DOHH2 (cell line): ENCODE data around the gene HOXA5.

Source experiments
- H3F3A ChIP-seq: fragments of 200-600 bp; sonication (generic), shearing (Covaris generic); 2 replicates; pipeline ENCODE4 v1.6.0; 2016; ENCODE audit warnings: antibody characterized with exemption, mild to moderate bottlenecking; ENCODE audit not compliant: control insufficient read depth, insufficient read depth
- H3K27ac ChIP-seq: fragments of 200-600 bp; sonication (generic); 2 replicates; pipeline ENCODE4 v1.5.1; 2014; ENCODE audit warnings: low read depth, mild to moderate bottlenecking, low read length, moderate library complexity
- H3K27me3 ChIP-seq: fragments of 200-600 bp; sonication (generic); 2 replicates; pipeline ENCODE4 v1.6.1; 2014; ENCODE audit warnings: mild to moderate bottlenecking, low read length, mixed read lengths; ENCODE audit not compliant: control insufficient read depth
- H3K36me3 ChIP-seq: fragments of 200-600 bp; sonication (generic); 2 replicates; pipeline ENCODE4 v1.6.1; 2014; ENCODE audit warnings: mild to moderate bottlenecking, low read length, moderate library complexity, mixed read lengths; ENCODE audit not compliant: control insufficient read depth
- H3K4me1 ChIP-seq: fragments of 200-600 bp; sonication (generic); 2 replicates; pipeline ENCODE4 v1.6.1; 2014; ENCODE audit warnings: mild to moderate bottlenecking, low read length, mixed read lengths; ENCODE audit not compliant: control insufficient read depth
- H3K4me2 ChIP-seq: fragments of 200-600 bp; sonication (generic); 2 replicates; pipeline ENCODE4 v1.6.0; 2014; ENCODE audit warnings: mild to moderate bottlenecking, low read length, moderate library complexity
- H3K4me3 ChIP-seq: fragments of 200-600 bp; sonication (generic); 2 replicates; pipeline ENCODE4 v1.5.1; 2014; ENCODE audit warnings: mild to moderate bottlenecking, low read length, mixed read lengths
- H3K79me2 ChIP-seq: fragments of 200-600 bp; sonication (generic); 2 replicates; pipeline ENCODE4 v1.6.1; 2014; ENCODE audit warnings: mild to moderate bottlenecking, low read length, mixed read lengths; ENCODE audit not compliant: control insufficient read depth
- H3K9me2 ChIP-seq: fragments of 200-600 bp; sonication (generic); replicated peaks from 2 replicates; pipeline ENCODE4 v1.6.1; 2014; ENCODE audit warnings: mild to moderate bottlenecking, low read length, mixed read lengths; ENCODE audit not compliant: control insufficient read depth
- H3K9me3 ChIP-seq: fragments of 200-600 bp; sonication (generic); 2 replicates; pipeline ENCODE4 v1.6.1; 2014; ENCODE audit warnings: antibody characterized with exemption, low read length, mixed read lengths; ENCODE audit not compliant: control insufficient read depth, insufficient read depth
- H4K20me1 ChIP-seq: fragments of 200-600 bp; sonication (generic); 2 replicates; pipeline ENCODE4 v1.6.0; 2014; ENCODE audit warnings: low read depth, mild to moderate bottlenecking, antibody characterized with exemption, low read length, moderate library complexity; ENCODE audit not compliant: control insufficient read depth, insufficient read depth
- EZH2phosphoT487 ChIP-seq: fragments of 200-600 bp; sonication (generic); IDR thresholded peaks from 2 replicates; pipeline ENCODE4 v1.6.1; 2017; ENCODE audit warnings: borderline replicate concordance, mild to moderate bottlenecking, antibody characterized with exemption, low read length, moderate library complexity, mixed read lengths
- TF ChIP-seq, protein P1 (sequence below): fragments of 200-600 bp; sonication (generic); IDR thresholded peaks from one replicate; pipeline ENCODE4 v1.5.1; 2014; ENCODE audit warnings: antibody characterized with exemption, mild to moderate bottlenecking, low read depth, low read length; ENCODE audit not compliant: poor library complexity, severe bottlenecking

Gene HOXA5

DNA sequence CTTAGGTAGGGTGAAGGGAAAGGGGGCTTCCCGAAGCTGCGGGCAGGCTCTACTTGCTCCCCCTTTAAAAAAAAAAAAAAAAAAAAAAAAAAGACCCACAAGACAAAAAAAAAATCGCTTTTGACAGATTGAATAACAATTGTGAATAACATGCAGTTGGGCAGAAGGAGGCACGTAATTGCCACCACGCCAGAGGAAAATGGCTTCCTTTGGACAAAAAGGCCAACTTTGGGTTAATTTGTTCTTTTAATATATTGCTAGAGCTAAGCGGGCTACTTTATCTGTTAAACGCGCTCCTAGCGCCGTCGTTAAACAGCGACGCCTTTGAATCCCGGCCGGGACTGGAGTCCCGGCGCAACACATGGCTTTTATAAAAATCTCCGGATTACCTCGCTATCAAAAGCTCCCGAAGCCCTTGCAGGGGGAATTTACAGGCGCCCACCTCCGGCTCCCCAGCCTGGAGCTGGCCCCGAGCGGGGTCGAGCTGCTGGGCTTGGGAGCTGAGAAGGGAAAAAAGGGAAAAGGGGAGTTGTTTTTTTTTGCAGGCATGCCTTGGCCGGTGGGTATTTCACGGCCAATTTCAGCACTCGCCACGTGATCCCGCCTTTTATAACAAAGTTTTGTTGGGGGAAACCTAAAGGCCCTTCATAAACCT lies 40.3 kb upstream of the HOXA5 start:
- Histone ChIP-seq H3F3A (peaks cover 2% of the 10 kb centered on the region; the same call in 1 of the 2 replicates), H3K9me2 (no peaks in the 10 kb centered on the region), H3K27ac (no peak overlapping the region), H3K79me2 (no peaks in the 10 kb centered on the region), H3K27me3 (peaks cover 85% of the 10 kb centered on the region), H4K20me1 (no peaks in the 10 kb centered on the region), H3K4me3 (peak overlapping the region; percentile 72), H3K4me2 (peak overlapping the region; percentile 87), H3K4me1 (peaks cover 35% of the 10 kb centered on the region), H3K9me3 (no peaks in the 10 kb centered on the region), H3K36me3 (no peaks in the 10 kb centered on the region)
- peak; percentile 100; the same call in 1 of the 2 replicates for TF ChIP-seq EZH2phosphoT487
- TF ChIP-seq, protein P1, sequence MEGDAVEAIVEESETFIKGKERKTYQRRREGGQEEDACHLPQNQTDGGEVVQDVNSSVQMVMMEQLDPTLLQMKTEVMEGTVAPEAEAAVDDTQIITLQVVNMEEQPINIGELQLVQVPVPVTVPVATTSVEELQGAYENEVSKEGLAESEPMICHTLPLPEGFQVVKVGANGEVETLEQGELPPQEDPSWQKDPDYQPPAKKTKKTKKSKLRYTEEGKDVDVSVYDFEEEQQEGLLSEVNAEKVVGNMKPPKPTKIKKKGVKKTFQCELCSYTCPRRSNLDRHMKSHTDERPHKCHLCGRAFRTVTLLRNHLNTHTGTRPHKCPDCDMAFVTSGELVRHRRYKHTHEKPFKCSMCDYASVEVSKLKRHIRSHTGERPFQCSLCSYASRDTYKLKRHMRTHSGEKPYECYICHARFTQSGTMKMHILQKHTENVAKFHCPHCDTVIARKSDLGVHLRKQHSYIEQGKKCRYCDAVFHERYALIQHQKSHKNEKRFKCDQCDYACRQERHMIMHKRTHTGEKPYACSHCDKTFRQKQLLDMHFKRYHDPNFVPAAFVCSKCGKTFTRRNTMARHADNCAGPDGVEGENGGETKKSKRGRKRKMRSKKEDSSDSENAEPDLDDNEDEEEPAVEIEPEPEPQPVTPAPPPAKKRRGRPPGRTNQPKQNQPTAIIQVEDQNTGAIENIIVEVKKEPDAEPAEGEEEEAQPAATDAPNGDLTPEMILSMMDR: no peak

DNA sequence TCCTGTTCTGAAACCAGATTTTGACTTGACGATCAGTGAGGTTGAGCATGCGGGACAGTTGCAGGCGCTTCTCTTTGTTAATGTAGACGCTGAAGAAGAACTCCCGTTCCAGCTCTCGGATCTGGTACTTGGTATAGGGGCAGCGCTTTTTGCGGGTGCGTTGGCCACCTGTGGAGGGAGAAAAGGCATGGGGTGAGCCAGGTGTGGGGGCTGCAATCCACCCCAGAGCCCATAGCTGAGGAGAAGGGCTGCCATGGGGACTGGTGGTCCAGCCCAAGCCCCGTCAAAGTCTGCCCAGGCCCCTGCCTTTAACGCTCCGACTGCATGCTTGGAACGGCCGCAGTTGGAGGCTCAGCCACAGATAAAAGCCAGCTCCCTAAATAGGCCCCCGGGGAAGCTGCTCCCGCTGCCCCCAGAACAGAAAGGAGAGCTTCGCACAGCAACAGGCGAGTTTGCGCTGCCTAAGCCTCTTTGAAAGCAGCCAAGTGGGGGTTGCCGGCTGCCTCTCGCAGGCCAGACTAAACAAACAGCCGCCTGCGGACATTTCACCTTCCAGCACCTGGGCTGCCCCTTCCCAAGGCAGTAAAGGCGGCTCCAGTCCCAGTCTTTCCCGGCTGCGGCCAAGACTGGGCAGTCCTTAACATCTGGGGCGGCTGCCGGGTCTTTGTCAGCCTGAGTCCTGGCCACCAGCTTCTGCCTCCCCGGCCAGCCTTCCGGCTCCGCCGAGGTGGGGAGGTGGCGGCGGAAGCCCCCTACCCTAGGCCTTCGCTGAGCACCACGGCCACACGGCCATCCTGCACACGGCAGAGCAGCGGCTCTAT lies 39.6 kb upstream of the HOXA5 start:
- no peaks in the 10 kb centered on the region for H4K20me1 ChIP-seq
- peak; percentile 30; the same call in 1 of the 2 replicates for TF ChIP-seq EZH2phosphoT487
- TF ChIP-seq, protein P1: no peak
- peak overlapping the region; percentile 87 for H3K4me2 ChIP-seq
- H3K4me3 ChIP-seq: peak overlapping the region; percentile 72
- H3K27me3 ChIP-seq: peaks cover 77% of the 10 kb centered on the region
- H3K27ac ChIP-seq: no peak overlapping the region
- H3K9me3 ChIP-seq: no peaks in the 10 kb centered on the region
- H3K36me3 ChIP-seq: no peaks in the 10 kb centered on the region
- no peaks in the 10 kb centered on the region for H3K9me2 ChIP-seq
- H3K79me2 ChIP-seq: no peaks in the 10 kb centered on the region
- H3K4me1 ChIP-seq: peaks cover 28% of the 10 kb centered on the region
- H3F3A ChIP-seq: peaks cover 2% of the 10 kb centered on the region; the same call in 1 of the 2 replicates

DNA sequence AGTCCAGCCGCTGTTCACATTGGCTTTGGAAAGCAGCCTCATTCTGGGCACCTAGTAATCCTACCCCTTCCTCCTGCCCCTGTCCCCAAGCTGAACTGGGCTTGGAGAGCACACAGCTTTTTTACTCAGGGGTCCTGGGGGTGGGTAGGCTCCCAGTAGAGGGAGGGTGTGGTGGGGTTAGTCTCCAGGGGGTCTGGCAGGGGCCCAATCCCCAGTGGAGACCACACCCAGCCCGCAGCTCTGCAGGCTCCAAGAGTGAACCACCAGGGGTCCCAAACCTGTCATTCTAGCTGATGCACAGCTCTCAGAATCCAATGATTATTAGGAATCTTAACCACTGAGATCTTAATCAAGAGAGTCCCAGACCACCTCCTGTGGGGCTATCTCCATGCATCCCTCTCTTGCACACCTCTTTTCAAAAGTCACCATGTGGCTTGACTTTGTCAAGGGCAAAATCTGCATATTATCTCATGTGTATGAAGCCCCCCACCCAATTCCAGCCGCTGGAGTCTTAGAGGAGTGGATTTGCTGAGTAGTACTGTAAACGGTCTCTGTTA lies 38.9 kb upstream of the HOXA5 start:
- no peak overlapping the region for H3K4me2 ChIP-seq
- no peaks in the 10 kb centered on the region for H3K79me2 ChIP-seq
- no peak overlapping the region for H3K4me3 ChIP-seq
- no peaks in the 10 kb centered on the region for H4K20me1 ChIP-seq
- H3K27me3 ChIP-seq: peaks cover 70% of the 10 kb centered on the region
- TF ChIP-seq EZH2phosphoT487: no peak
- TF ChIP-seq, protein P1: no peak
- no peaks in the 10 kb centered on the region for H3K36me3 ChIP-seq
- H3K9me3 ChIP-seq: no peaks in the 10 kb centered on the region
- no peaks in the 10 kb centered on the region for H3K9me2 ChIP-seq
- H3K4me1 ChIP-seq: peaks cover 25% of the 10 kb centered on the region
- H3K27ac ChIP-seq: no peak overlapping the region
- peaks cover 2% of the 10 kb centered on the region; the same call in 1 of the 2 replicates for H3F3A ChIP-seq
